Activated CD8-positive, alpha-beta memory T cell treated with anti-CD3 and anti-CD28 coated beads, Interleukin-2, amount 50 U/mL, for 24 hours (primary cell): ENCODE data around the gene DIAPH3.

ENCODE experiments used
- DNase-seq: peaks from one replicate; pipeline ENCODE4 v3.0.0-alpha.2; 2020; ENCODE audit errors: extremely low read depth

DIAPH3 gene

DNA sequence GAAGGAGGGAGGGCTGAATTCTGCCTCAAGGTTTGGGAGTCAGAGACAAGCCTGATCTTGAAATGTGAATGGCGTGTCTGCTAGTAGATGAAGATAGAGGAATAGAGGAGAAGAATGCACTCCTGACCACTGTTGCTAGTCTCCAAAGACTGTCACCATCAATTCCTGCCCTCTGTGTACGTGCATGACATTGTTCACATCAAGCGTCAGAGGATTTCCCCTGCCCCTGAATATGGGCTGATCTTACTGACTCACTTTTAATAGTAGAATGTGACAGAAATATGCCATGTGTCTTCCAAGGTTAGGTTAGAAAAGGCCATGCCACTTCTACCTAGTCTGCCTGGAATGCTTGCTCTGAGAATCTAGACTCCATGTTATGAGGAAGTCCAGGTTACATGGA lies 538.6 kb downstream of the DIAPH3 start:
- DNase-seq: no peak

DNA sequence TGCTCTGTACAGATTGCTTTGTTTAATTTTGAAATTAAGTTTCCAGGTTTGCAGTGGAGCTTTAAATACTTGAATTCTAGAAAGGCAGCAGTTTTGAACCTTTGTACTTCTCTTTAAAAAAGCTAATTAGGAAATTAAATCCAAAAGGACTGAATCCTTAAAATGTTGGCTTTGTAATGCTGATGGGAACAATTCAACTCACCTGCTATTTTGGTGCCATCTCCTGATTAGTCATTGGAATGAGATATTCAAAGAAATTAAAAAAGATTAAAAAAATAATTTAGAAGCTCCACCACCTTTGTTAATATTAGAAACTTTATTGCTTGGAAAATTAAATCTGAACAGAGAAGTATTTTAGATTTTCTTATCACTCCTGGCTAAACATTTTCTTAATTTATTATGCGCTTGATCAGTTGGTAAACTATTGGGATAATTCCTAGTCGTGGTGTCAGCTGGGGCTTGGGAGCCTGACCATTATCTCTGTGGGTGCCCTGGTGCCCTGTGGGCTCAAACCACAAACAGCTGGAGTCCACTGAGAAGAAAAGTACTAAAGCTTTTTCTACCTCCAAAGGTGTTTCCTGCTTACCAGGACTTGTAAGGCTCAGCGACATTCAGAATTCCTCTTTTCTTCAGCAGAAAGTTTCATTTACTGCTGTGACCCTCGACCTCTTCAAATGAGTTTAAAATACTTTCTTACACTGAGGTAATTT lies 540.4 kb downstream of the DIAPH3 start:
- DNase-seq: no peak

DNA sequence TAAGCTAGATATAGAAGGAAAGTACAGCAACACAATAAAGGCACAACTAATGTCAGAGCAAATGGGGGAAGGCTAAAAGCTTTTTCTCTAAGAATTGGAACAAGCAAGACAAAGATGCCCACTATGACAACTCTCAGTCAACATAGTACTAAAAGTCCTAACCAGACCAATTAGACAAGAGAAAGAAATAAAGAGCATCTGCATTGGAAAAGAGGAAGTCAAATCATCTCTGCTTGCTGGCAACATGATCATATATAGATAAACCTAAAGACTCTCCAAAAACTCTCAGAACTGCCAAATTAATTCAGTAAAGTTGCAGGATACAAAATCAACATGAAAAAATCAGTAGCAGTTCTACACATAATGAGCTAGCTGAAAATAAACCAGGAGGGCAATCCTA lies 542.0 kb downstream of the DIAPH3 start:
- no peak for DNase-seq
